BE2C (cell line): ENCODE results near the gene MARCO.

Experiments used
- DNase-seq: peaks from one replicate; pipeline ENCODE4 v3.0.0-alpha.2; 2020
- H3K27me3 ChIP-seq: fragments of 250-450 bp; sonication (Bioruptor Pico); 2 replicates; pipeline ENCODE4 v1.5.1; 2020; ENCODE audit warnings: mild to moderate bottlenecking
- H3K36me3 ChIP-seq: fragments of 250-450 bp; sonication (Bioruptor Pico); 2 replicates; pipeline ENCODE4 v1.5.1; 2020; ENCODE audit warnings: mild to moderate bottlenecking
- H3K4me1 ChIP-seq: fragments of 250-450 bp; sonication (Bioruptor Pico); 2 replicates; pipeline ENCODE4 v1.5.1; 2020
- H3K4me3 ChIP-seq: 2 replicates; pipeline ENCODE4 v1.5.1; 2011; ENCODE audit warnings: low read depth, low read length
- H3K9me3 ChIP-seq: fragments of 250-450 bp; sonication (Bioruptor Pico); 2 replicates; pipeline ENCODE4 v1.5.1; 2020
- TF ChIP-seq, protein P1 (sequence below): IDR thresholded peaks from 2 replicates; pipeline ENCODE4 v1.5.1; 2012; ENCODE audit warnings: mild to moderate bottlenecking, low read depth, low read length

MARCO gene

DNA sequence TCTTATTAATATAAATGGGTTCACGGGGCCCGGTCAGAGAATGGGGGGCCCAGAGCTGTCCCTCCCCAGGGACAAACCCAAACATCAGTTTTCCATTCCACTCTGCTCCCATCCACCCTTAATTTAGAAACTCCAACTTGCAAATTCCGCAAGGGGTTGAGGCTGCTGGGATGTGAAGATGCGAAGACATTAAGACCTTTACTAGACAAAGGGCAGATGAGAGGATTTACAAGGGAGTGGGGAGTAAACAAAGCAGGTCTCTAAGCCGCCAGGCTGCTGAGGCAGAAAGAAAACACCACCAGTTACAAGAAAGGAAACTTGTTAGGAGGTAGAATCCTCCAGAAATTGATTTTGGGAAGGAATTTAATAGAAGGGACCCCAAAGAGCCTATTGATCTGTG is 33.1 kb downstream of the MARCO start:
- no peaks in the 10 kb centered on the region for H3K27me3 ChIP-seq
- TF ChIP-seq, protein P1, sequence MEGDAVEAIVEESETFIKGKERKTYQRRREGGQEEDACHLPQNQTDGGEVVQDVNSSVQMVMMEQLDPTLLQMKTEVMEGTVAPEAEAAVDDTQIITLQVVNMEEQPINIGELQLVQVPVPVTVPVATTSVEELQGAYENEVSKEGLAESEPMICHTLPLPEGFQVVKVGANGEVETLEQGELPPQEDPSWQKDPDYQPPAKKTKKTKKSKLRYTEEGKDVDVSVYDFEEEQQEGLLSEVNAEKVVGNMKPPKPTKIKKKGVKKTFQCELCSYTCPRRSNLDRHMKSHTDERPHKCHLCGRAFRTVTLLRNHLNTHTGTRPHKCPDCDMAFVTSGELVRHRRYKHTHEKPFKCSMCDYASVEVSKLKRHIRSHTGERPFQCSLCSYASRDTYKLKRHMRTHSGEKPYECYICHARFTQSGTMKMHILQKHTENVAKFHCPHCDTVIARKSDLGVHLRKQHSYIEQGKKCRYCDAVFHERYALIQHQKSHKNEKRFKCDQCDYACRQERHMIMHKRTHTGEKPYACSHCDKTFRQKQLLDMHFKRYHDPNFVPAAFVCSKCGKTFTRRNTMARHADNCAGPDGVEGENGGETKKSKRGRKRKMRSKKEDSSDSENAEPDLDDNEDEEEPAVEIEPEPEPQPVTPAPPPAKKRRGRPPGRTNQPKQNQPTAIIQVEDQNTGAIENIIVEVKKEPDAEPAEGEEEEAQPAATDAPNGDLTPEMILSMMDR = no peak
- DNase-seq = no peak
- no peaks in the 10 kb centered on the region for H3K4me1 ChIP-seq
- no peaks in the 10 kb centered on the region for H3K9me3 ChIP-seq
- no peak overlapping the region for H3K4me3 ChIP-seq
- H3K36me3 ChIP-seq = no peaks in the 10 kb centered on the region

DNA sequence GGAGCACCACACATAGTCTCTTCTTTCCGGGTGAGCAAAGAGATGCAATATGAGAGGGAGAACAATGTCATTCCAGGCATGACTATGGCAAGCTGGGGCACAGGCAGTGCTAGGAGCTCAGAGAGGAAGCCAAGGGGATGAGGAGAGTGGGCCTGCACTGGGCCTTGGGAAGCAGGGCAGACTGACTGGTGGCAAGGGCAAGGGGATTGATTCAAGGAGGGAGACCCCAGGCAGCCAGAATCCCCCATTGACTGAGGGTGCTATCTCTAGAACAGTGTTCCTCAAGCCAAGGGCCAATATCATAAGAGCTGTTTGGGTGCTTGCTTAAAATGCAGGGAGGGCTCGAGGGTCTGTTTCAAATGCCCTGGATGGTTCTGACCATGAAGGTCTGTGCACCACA is 36.1 kb downstream of the MARCO start:
- no peaks in the 10 kb centered on the region for H3K36me3 ChIP-seq
- TF ChIP-seq, protein P1 = no peak
- no peaks in the 10 kb centered on the region for H3K27me3 ChIP-seq

DNA sequence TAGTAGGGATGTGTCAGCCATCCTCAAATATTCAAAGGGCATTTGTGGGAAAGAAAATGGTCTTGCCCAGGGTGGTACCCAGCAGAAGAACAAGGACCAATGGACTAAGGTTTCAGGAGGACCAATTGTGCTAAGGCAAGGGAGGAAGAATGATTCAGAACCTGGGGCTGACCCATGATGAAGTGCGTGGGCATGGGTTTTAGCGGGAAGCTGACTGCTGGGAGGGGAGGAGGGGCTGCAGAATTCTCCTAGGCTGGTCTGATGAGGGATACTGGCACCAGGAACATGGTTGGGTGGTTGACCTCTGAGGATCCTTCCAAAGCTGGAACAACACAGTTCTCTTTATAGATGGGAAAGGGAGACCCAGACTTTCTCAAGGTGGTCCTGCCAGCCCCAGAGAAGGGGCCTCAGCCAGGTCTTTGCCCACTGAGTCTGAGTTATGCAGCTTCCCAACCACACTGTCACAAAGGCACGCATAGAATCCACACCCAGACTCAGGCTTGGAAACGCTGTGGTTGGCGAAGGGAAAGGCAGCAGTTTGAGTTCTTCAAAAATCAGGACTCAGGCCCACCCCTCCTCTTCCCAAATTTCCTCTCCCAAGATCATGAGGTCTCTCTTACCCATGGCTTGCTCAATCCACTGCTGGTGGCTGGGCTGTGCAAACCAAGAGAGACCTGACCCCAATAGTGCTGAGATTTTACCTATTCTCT is 37.3 kb downstream of the MARCO start:
- TF ChIP-seq, protein P1 = no peak
- Histone ChIP-seq H3K4me3 (no peak overlapping the region), H3K36me3 (no peaks in the 10 kb centered on the region), H3K9me3 (no peaks in the 10 kb centered on the region), H3K4me1 (no peaks in the 10 kb centered on the region), H3K27me3 (no peaks in the 10 kb centered on the region)
- DNase-seq = no peak

More for the DNA sequence above, 36.1 kb downstream of the MARCO start:
- no peak for DNase-seq
- Histone ChIP-seq H3K9me3 (no peaks in the 10 kb centered on the region), H3K4me1 (no peaks in the 10 kb centered on the region), H3K4me3 (no peak overlapping the region)

DNA sequence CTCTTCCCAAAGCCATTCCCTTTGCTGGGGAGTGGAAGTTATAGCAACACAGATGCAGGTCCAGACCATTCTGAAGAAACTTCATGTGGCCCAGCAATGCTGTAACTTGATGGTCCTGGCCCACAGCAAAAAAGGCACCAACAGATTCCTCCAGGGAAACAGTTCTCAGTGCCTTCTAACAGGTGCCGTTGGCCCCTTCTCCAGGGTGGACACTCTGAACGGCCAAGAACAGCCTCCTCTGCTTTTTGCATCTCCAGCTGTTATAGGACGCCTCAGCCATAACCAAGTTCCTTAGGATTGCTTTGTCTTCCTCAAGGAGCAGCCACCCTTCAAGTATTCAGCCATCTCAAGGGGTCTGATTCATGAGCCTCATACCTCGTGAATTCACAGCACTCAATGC is 38.0 kb downstream of the MARCO start:
- Histone ChIP-seq H3K4me3 (no peak overlapping the region), H3K27me3 (no peaks in the 10 kb centered on the region), H3K36me3 (no peaks in the 10 kb centered on the region), H3K9me3 (no peaks in the 10 kb centered on the region), H3K4me1 (no peaks in the 10 kb centered on the region)
- DNase-seq = no peak
- TF ChIP-seq, protein P1 = no peak

DNA sequence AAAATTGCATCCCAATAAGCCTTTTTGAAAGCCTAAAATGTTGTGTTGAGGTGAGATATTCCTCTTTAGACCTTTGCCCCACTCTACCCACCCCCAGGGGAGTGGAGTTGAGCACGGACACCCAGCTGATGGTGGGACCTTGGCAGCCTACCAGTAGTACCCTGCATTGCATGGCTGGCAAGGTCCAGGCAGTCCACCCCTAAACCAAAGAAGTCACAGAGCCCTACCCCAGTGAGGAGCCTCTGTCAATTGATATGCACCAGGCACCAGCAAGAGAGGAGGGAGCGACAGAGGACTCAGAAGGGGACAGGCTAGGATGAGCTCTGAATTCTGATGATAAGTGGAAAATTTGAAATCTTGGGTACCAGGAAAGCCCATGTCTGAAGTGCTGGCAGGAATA is 38.6 kb downstream of the MARCO start:
- Histone ChIP-seq H3K9me3 (no peaks in the 10 kb centered on the region), H3K27me3 (no peaks in the 10 kb centered on the region), H3K36me3 (no peaks in the 10 kb centered on the region), H3K4me1 (no peaks in the 10 kb centered on the region), H3K4me3 (no peak overlapping the region)
- TF ChIP-seq, protein P1 = no peak
- DNase-seq = no peak

DNA sequence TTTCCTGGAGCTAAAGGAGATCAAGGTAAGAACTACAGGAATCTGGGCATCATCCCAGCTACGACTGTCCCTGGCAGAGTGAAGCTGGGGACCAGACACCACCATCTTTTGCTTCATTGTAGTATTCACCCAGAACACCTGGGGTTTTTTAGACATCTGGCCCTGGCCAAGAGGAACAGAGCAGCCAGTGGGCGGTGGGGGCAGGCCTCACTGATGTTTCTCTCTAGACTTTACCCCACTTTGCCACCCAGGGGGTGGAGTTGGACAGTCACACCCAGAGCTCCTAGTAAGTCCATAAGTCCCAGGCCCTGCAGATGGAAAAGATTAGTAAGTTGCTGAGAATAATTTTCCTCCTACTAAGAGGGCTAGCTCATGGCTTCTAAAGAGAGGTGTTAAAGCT is 39.6 kb downstream of the MARCO start:
- no peaks in the 10 kb centered on the region for H3K4me1 ChIP-seq
- no peaks in the 10 kb centered on the region for H3K9me3 ChIP-seq
- no peaks in the 10 kb centered on the region for H3K36me3 ChIP-seq
- H3K4me3 ChIP-seq = no peak overlapping the region
- no peak for DNase-seq
- TF ChIP-seq, protein P1 = no peak
- H3K27me3 ChIP-seq = no peaks in the 10 kb centered on the region
